GM20000 (cell line): ENCODE measurements around the gene MTA1.

Experiments
- DNase-seq: peaks from one replicate; pipeline ENCODE4 v3.0.0; 2012; ENCODE audit warnings: low spot score
- TF ChIP-seq, protein P1 (sequence below): IDR thresholded peaks from 2 replicates; pipeline ENCODE4 v1.5.1; 2012; ENCODE audit warnings: mild to moderate bottlenecking, control low read depth; ENCODE audit errors: extremely low read depth, missing control alignments

Gene MTA1

DNA sequence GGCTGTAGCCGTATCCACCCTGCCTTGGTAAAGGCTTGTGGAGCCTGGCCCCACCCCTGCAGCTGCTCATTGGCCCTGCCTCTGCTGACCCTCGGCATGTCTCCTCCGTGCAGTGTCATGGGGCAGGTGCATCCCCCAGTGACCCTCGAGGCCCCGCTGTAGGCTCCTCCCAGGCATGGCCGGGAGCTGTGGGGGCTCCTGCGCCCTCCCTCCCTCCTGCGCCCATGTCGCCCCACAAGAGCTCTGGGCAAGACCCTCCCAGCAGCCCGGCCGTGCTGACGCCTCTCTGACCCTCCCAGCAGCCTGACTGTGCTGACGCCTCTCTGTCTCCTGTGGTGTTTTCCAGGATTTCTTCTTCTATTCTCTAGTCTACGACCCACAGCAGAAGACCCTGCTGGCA, 34.2 kb downstream of the MTA1 start:
- TF ChIP-seq, protein P1, sequence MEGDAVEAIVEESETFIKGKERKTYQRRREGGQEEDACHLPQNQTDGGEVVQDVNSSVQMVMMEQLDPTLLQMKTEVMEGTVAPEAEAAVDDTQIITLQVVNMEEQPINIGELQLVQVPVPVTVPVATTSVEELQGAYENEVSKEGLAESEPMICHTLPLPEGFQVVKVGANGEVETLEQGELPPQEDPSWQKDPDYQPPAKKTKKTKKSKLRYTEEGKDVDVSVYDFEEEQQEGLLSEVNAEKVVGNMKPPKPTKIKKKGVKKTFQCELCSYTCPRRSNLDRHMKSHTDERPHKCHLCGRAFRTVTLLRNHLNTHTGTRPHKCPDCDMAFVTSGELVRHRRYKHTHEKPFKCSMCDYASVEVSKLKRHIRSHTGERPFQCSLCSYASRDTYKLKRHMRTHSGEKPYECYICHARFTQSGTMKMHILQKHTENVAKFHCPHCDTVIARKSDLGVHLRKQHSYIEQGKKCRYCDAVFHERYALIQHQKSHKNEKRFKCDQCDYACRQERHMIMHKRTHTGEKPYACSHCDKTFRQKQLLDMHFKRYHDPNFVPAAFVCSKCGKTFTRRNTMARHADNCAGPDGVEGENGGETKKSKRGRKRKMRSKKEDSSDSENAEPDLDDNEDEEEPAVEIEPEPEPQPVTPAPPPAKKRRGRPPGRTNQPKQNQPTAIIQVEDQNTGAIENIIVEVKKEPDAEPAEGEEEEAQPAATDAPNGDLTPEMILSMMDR = no peak
- no peak for DNase-seq

DNA sequence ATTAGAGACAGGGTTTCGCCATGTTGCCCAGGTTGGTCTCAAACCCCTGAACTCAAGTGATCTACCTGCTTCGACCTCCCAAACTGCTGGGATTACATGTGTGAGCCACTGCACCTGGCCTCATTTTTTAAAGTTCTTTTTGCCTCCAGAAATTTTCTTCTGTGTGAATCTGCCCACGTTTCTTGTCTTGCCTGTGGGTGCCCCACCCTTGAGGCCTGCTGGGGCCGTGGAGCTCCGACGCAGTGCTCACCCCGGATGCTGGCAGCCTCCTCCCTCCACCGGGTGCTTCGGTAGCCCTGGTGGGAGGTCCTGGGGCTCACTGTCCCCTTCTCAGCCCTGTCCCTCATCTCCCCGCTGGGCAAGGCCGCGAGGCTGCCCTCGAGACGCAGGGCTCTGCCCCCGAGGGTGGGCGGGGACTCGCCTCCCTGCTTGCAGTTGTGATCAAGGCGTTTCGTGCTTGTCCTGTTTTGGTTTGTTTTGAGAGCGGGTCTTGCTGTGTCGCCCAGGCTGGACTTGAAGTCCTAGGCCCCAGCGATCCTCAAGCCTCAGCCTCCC, 35.5 kb downstream of the MTA1 start:
- DNase-seq = no peak
- TF ChIP-seq, protein P1 = no peak

DNA sequence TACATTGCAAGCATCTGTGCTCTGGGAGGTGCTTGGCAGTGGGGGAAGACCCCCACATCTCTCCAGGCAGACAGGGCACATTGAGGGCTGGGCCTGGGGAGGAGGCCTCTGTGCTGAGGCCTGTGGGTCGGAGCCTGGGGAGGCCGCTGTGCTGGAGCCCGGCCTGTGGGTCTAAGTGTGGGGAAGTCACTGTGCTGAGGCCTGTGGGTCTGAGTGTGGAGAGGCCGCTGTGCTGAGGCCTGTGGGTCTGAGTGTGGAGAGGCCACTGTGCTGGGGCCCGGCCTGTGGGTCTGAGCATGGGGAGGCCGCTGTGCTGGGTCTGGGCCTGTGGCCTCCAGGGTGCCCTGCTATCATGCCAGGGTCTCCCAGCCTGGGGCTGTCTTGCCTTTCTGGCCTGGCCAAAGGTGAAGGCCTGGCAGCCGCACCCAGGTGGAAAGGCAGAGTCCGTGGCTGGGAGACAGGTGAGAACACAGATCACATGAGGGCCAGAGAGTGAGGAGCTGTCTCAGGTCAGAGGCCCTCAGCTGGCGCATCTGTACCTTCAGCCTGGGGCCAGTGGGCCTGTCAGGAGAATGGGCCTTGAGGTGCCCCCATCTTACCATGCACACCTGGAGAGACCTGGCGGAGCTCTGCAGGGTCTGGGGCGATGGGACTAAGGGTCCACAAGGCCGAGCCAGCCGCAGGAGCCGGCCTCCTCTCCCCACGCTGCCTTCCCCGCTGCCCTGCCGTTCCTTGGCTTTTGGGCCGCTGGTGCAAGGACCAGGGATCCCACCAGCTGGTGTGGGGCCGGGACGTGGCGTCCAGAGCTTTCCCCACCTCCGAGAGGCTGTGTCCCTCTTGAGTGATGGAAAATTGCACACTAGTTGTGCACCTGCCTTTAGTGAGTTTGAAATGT, 36.4 kb downstream of the MTA1 start:
- DNase-seq = no peak

DNA sequence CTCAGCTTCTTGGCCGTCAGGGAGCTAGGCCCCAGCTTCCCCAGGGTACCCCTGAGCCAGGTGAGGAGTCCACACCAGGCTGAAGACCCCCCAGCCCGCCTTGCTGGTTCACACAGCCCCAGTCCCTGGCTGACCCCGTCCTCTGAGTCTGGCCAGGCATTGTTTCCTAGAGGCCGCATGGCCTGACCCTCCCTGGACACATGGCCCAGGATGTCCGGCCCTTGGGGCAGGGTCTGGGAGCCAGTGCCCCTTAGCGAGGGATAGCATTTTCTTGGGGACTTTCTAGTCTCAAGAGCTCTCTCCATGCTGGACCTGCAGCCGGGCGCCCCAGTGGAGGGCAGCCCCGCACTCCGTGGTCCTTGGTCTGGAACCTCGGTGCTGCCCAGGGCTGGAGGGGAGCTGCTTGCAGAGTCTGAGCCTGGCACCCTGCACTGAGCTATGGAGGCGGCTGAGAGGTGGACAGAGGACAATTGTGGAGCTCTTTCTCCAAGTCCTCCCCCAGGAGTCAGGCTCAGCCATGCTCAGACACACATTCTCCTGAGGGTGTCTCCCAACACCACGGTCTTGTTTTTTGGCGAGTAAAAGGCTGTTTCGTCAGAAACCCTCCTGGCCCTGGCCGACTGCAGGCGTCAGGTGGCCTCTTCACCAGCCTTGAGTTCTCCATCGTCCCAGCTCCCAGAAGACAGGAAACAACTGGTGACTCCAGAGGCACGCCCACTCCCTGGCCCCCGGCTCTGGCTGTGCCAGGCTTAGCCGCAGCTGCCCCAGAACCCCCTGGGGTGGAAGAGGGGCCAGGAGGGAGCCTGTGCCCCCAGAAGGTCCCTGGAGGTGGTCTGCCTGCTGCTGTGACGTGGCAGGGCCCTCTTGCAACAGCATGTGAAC, 37.4 kb downstream of the MTA1 start:
- no peak for DNase-seq

More for the DNA sequence above, 36.4 kb downstream of the MTA1 start:
- TF ChIP-seq, protein P1 = no peak

DNA sequence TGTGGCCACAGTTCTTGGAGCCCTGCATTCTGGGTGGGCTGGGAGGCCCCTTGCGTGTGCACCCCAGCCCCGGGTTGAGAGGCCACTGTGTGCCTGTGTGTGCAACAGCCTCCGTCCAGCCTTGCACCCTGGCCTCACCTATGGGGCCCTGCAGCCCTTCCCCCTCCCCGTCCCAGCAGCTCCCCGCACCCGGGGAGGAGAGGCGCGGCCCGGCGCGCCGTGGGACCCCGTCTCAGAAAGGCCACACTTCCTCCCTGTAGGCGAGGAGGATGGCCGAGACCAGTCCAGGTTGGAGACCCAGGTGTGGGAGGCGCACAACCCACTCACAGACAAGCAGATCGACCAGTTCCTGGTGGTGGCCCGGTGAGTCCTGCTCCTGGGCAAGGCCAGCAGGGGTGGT, 38.4 kb downstream of the MTA1 start:
- TF ChIP-seq, protein P1 = no peak
- no peak for DNase-seq

More for the DNA sequence above, 37.4 kb downstream of the MTA1 start:
- TF ChIP-seq, protein P1 = no peak

DNA sequence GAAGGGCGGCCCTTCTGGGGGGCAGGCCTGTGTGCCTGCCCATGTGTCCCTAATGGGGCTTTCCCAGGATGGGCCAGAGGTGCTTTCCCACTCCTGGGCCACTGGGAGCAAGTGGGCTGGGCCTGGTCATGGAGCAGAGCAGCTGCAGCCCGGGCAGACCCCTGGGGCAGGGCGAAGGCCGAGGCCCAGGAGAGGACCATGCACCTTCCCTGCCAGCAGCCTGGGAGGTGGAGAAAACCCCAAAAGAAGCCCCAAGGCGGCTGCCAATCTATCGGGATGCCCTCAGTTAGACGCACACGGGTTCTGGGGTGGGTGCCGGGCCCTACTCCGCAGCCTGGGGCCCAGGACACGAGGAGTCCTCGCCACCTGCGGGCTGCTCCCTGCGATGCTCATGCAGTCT, 38.9 kb downstream of the MTA1 start:
- TF ChIP-seq, protein P1 = no peak
- DNase-seq = no peak
